COLO668 (cell line): ENCODE measurements around the gene ELANE.
"Not testable (repeated sequence)": the region's sequence is repeated elsewhere in the genome, so short reads cannot be mapped to it uniquely, and the experiment has no call there.

Source experiments
- DNase-seq: peaks from one replicate; lab custom pipeline; 2025; ENCODE audit not compliant: unreplicated experiment; lab: John Stamatoyannopoulos, UW

The ELANE gene

GRCh38 chr19:835210-835810, 16.8 kb upstream of the ELANE start:
- DNase-seq, result no peak

- no peak for DNase-seq
These were observed 11.4 kb upstream of the ELANE start, which contains the start of gene PRTN3 for GRCh38 chr19:840519-841206. PRTN3 (plus strand) TSS chr19:840999; CDS start chr19:841009, 10 bp downstream.

GRCh38 chr19:842802-843179, 9.3 kb upstream of the ELANE start:
- DNase-seq, result not testable (repeated sequence)

GRCh38 chr19:843180-843835, 8.8 kb upstream of the ELANE start:
- DNase-seq, result peak; percentile 15

- DNase-seq, result no peak
These were observed 8.1 kb upstream of the ELANE start for GRCh38 chr19:843836-844545.

GRCh38 chr19:844546-844971, 7.5 kb upstream of the ELANE start:
- no peak for DNase-seq

- DNase-seq, result no peak
These were observed 6.2 kb upstream of the ELANE start for GRCh38 chr19:845707-846521.

GRCh38 chr19:848386-848921, 3.6 kb upstream of the ELANE start:
- no peak for DNase-seq

GRCh38 chr19:849195-849594, 2.9 kb upstream of the ELANE start:
- DNase-seq, result not testable (repeated sequence)

- DNase-seq, result peak; percentile 39
These were observed 1.7 kb upstream of the ELANE start for GRCh38 chr19:850221-850978.

- DNase-seq, result no peak
These were observed 1.1 kb upstream of the ELANE start for GRCh38 chr19:850979-851335.

- no peak for DNase-seq
These were observed 997 bp downstream of the ELANE start for GRCh38 chr19:853014-853585.

- DNase-seq, result not testable (repeated sequence)
These were observed 1.6 kb downstream of the ELANE start for GRCh38 chr19:853614-854220.

- DNase-seq, result no peak
These were observed 2.4 kb downstream of the ELANE start for GRCh38 chr19:854549-854948.

- DNase-seq, result no peak
These were observed 3.0 kb downstream of the ELANE start for GRCh38 chr19:855142-855541.

- DNase-seq, result no peak
These were observed 3.5 kb downstream of the ELANE start for GRCh38 chr19:855566-856120.

- DNase-seq, result no peak
These were observed 6.2 kb downstream of the ELANE start for GRCh38 chr19:858284-858683.

GRCh38 chr19:858868-859843, 7.1 kb downstream of the ELANE start, which contains the start of gene CFD:
CFD (plus strand) TSS chr19:859664; CDS start chr19:859690, 26 bp downstream.
- DNase-seq, result no peak
